Breast epithelium (tissue), 3 donors: ENCODE measurements around the gene PLPP1.

Experiments
- POLR2A ChIP-seq: fragments of 450-650 bp; IDR thresholded peaks from one replicate; pipeline ENCODE4 v1.6.1; 2016; ENCODE audit warnings: antibody characterized with exemption, mild to moderate bottlenecking, moderate library complexity
- POLR2AphosphoS5 ChIP-seq, 3 donors: sonication (generic); formaldehyde crosslinking; IDR thresholded peaks; one replicate each; pipeline ENCODE4 v1.6.1; 2017; ENCODE audit warnings: antibody characterized with exemption in 3 of 3
- TF ChIP-seq, protein P1 (sequence below), 3 donors: fragments of 450-650 bp; IDR thresholded peaks; one replicate each; pipeline ENCODE4 v1.5.1; 2016 to 2017; ENCODE audit warnings: antibody characterized with exemption in 3 of 3, mild to moderate bottlenecking in 3 of 3, moderate library complexity in 3 of 3

DNA sequence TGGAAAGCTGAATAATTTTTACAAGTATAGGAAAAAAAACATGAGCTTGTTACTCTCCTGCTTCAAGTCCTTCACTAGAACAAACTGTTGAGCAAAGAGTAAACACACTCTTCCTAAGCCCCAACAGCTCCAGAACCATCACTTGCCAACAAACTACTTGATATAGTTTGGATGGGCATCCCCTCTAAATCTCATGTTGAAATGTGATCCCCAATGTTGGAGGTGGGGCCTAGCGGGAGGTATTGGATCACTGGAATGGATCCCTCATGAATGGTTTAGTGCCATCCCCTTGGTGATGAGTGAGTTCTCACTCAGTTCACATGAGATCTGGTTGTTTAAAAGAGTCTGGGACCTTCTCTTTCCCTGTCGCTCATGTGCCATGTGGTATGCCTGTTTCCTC, 82.8 kb downstream of the PLPP1 start:
- TF ChIP-seq, protein P1, sequence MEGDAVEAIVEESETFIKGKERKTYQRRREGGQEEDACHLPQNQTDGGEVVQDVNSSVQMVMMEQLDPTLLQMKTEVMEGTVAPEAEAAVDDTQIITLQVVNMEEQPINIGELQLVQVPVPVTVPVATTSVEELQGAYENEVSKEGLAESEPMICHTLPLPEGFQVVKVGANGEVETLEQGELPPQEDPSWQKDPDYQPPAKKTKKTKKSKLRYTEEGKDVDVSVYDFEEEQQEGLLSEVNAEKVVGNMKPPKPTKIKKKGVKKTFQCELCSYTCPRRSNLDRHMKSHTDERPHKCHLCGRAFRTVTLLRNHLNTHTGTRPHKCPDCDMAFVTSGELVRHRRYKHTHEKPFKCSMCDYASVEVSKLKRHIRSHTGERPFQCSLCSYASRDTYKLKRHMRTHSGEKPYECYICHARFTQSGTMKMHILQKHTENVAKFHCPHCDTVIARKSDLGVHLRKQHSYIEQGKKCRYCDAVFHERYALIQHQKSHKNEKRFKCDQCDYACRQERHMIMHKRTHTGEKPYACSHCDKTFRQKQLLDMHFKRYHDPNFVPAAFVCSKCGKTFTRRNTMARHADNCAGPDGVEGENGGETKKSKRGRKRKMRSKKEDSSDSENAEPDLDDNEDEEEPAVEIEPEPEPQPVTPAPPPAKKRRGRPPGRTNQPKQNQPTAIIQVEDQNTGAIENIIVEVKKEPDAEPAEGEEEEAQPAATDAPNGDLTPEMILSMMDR (IDR thresholded peaks at IDR 0.05), result no peak
- TF ChIP-seq POLR2AphosphoS5 (IDR thresholded peaks at IDR 0.05) (no peak), POLR2A (no peak)
